Measurements from ENCODE around the gene DIAPH2. TPM values are rescaled to one million over a fixed set of nuclear protein-coding genes. Genes with fewer than 3 reads are reported as not detected.

DIAPH2 gene
- total and polyA plus RNA-seq, 8 donors, result 1.9 to 10.0 (median 5.9) TPM

DNA sequence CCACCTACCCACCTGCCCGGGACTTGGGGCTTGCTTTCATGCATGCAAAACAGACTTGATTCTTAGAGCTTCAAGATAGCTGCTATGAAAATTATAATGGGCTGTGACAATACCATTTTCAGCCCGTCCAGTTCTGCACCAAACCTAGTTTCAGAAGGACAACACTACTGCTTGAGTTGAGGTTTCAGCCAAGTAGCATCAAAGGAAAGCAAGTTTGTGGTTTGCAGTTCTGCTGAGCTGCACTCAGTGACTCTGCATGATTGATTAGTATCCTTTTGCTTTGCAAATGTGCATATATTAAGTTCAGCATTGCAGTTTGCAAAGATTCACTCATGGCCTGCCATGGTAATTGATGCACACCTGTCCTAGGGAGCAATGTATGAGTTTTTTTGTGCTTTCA, 641.8 kb downstream of the DIAPH2 start:
- no peak overlapping the region for H3K27ac ChIP-seq
- FAIRE-seq (no peak), DNase-seq (no peak), ATAC-seq (no peak)
- 76 to 93% methylated on average over 2 of the region's 2 CpGs for WGBS, 2 donors
- intact Hi-C loops (cut with DNase I), result no loop called here
- H3K27me3 ChIP-seq, result no peaks in the 10 kb centered on the region
- H3K9me3 ChIP-seq, result no peaks in the 10 kb centered on the region
- TF ChIP-seq, protein P1, sequence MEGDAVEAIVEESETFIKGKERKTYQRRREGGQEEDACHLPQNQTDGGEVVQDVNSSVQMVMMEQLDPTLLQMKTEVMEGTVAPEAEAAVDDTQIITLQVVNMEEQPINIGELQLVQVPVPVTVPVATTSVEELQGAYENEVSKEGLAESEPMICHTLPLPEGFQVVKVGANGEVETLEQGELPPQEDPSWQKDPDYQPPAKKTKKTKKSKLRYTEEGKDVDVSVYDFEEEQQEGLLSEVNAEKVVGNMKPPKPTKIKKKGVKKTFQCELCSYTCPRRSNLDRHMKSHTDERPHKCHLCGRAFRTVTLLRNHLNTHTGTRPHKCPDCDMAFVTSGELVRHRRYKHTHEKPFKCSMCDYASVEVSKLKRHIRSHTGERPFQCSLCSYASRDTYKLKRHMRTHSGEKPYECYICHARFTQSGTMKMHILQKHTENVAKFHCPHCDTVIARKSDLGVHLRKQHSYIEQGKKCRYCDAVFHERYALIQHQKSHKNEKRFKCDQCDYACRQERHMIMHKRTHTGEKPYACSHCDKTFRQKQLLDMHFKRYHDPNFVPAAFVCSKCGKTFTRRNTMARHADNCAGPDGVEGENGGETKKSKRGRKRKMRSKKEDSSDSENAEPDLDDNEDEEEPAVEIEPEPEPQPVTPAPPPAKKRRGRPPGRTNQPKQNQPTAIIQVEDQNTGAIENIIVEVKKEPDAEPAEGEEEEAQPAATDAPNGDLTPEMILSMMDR (IDR thresholded peaks at IDR 0.05), result no peak
- H3K4me3 ChIP-seq, result no peak overlapping the region
- H3K4me1 ChIP-seq, result no peaks in the 10 kb centered on the region
- H3K36me3 ChIP-seq, result no peaks in the 10 kb centered on the region

DNA sequence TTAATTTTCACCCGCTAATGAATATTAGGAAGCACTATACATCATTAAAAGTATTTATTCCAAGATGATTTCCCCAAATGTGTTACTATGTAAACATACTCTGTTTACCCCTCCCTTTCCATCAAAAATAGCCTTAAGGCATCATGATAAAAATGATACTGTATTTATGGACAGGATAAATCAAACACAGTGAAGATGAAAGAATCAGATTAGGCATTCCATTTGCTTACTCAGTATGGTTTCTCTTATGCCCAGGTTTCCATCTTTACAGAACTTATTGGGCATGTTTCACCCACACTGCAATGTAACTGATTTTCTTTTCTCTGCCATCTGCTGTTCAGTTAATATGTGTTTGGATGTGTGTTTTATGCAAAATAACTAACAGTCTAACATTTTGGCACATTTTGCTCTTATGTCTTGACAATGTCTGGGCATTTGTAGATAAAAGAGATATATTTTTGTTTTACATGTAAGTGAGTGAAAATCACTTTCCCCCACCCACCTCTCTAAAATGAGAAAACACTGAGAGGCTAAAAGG, 644.3 kb downstream of the DIAPH2 start:
- TF ChIP-seq, protein P1 (IDR thresholded peaks at IDR 0.05), result no peak
- no peak for FAIRE-seq

DNA sequence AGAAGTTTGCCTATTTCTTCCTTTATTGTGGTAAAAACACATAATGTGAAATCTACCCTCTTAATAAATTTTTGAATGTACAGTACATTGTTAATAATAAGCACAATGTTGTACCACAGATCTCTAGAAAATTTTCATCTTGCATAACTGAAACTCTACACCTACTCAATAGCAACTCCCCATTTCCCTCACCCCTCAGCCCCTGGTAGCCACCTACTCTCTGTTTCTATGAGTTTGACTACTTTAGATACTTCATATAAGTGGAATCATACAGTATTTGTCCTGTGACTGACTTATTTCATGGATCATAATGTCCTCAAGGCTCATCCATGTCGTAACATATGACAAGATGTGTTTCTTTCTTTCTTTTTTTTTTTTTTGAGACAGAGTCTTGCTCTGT, 645.5 kb downstream of the DIAPH2 start:
- Histone ChIP-seq H3K4me3 (no peak overlapping the region), H3K27ac (no peak overlapping the region), H3K36me3 (no peaks in the 10 kb centered on the region), H3K9me3 (no peaks in the 10 kb centered on the region), H3K27me3 (no peaks in the 10 kb centered on the region), H3K4me1 (no peaks in the 10 kb centered on the region)
- 92 to 96% methylated on average over 1 of the region's 1 CpG for WGBS, 2 donors
- intact Hi-C loops (cut with DNase I), result no loop called here
- FAIRE-seq (no peak), ATAC-seq (no peak), DNase-seq (no peak)
- TF ChIP-seq, protein P1 (IDR thresholded peaks at IDR 0.05), result no peak

More for the DNA sequence above, 644.3 kb downstream of the DIAPH2 start:
- no peak for DNase-seq
- no peak for ATAC-seq
- intact Hi-C loops (cut with DNase I), result no loop called here
- WGBS, 2 donors, result 91 to 94% methylated on average over 1 of the region's 1 CpG
- Histone ChIP-seq H3K4me3 (no peak overlapping the region), H3K9me3 (no peaks in the 10 kb centered on the region), H3K27ac (no peak overlapping the region), H3K4me1 (no peaks in the 10 kb centered on the region), H3K27me3 (no peaks in the 10 kb centered on the region), H3K36me3 (no peaks in the 10 kb centered on the region)

DNA sequence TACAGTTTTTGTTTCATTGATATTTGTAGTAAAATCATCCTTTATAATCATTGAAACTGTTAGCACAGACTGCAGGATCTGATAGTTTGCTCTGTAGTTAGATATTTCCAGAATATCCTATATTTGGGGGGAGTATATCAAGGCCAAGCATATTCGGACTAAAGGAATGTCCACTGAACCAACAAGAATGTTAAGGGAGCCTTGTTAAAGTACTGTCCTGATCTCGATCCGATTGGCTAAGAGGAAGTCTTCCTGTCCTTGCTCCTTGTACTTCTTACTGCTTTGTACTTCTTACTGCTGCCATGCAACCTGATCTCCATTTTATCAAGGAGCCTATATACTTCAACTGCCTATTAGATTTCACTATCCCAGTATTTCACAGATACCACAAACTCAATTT, 648.3 kb downstream of the DIAPH2 start:
- WGBS, 2 donors, result 58 to 83% methylated on average over 3 of the region's 3 CpGs
- TF ChIP-seq, protein P1 (IDR thresholded peaks at IDR 0.05), result no peak
- Histone ChIP-seq H3K9me3 (no peaks in the 10 kb centered on the region), H3K27me3 (peaks cover 0 to 3% (median 0%) of the 10 kb centered on the region in 4 donors), H3K27ac (no peak overlapping the region), H3K4me3 (no peak overlapping the region), H3K36me3 (no peaks in the 10 kb centered on the region), H3K4me1 (no peaks in the 10 kb centered on the region)
- DNase-seq (no peak), ATAC-seq (no peak), FAIRE-seq (no peak)
- intact Hi-C loops (cut with DNase I), result no loop called here

DNA sequence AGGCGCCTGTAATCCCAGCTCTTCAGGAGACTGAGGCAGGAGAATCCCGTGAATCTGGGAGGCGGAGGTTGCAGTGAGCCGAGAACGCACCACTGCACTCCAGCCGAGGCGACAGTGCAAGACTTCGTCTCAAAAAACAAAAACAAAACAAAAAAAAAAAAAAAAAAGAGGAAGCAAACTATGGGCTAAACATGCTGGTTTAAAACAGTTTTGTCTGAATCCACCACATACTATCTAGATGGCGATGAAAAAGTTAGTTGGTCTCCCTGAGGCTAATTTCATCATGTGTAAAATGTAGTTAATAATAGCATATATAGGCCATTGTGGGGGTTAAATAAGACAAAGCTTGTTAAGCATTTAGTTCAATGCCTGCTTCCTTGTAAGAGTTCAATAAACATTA, 650.2 kb downstream of the DIAPH2 start:
- ATAC-seq (no peak), FAIRE-seq (no peak), DNase-seq (no peak)
- TF ChIP-seq, protein P1 (IDR thresholded peaks at IDR 0.05), result no peak
- H3K4me3 ChIP-seq, result no peak overlapping the region
- peaks cover 0 to 3% (median 0%) of the 10 kb centered on the region in 4 donors for H3K27me3 ChIP-seq
- 89 to 95% methylated on average over 9 of the region's 9 CpGs for WGBS, 2 donors
- H3K4me1 ChIP-seq, result no peaks in the 10 kb centered on the region
- no peak overlapping the region for H3K27ac ChIP-seq
- H3K36me3 ChIP-seq, result no peaks in the 10 kb centered on the region
- intact Hi-C loops (cut with DNase I), result no loop called here
- no peaks in the 10 kb centered on the region for H3K9me3 ChIP-seq

Measured in pancreas (tissue), 10 donors.